GM19193 (cell line): ENCODE measurements around the gene TFCP2L1.

Experiments
- POLR2A ChIP-seq: IDR thresholded peaks from 4 replicates; pipeline ENCODE4 v1.6.1; 2011; ENCODE audit not compliant: insufficient read depth, insufficient read length; ENCODE audit errors: extremely low read depth

The TFCP2L1 gene

DNA sequence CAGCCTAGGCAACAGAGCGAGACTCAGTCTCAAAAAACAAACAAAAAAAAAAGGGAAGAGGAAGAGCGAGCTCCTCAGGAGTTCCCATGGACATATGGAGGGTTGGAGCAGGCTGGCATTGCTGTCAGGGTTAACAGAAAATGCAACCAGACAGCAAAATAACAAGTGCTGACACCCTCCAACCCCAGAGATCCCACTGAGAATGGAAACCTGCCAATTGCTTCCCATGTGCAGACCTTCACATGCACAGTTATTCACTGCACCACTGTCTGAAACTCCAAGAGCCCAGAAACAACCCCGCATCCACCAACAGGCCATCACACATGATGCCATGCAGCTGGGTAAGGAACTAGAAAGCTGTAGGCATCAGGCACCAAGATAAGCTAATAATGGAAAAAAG, 43.5 kb downstream of the TFCP2L1 start:
- no peak for TF ChIP-seq POLR2A

DNA sequence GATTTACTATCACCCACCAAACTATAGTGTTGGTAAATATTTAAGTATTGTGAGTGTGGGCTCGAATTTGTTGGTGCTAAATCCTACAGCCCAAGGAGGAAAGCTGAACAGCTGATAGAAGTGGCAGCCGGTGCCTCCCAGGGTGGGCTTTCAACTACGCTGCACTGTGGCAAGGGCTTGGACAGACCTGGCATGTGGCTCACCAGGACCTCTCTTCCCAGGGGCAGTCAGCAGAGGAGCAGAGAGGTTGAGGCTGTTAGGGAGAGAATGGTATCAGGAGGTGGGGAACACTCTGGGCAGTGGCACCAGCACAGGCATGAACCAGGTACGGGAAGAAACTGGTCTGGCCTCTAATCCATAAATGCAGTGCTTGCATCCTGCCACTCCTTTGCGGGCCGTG, 44.6 kb downstream of the TFCP2L1 start:
- TF ChIP-seq POLR2A: no peak

GRCh38 chr2:121239969-121240368, 45.0 kb downstream of the TFCP2L1 start:
- no peak for TF ChIP-seq POLR2A

GRCh38 chr2:121239471-121239870, 45.5 kb downstream of the TFCP2L1 start:
- no peak for TF ChIP-seq POLR2A

GRCh38 chr2:121238828-121239227, 46.2 kb downstream of the TFCP2L1 start:
- no peak for TF ChIP-seq POLR2A

- no peak for TF ChIP-seq POLR2A
Measured at GRCh38 chr2:121237980-121238665, 46.9 kb downstream of the TFCP2L1 start.

DNA sequence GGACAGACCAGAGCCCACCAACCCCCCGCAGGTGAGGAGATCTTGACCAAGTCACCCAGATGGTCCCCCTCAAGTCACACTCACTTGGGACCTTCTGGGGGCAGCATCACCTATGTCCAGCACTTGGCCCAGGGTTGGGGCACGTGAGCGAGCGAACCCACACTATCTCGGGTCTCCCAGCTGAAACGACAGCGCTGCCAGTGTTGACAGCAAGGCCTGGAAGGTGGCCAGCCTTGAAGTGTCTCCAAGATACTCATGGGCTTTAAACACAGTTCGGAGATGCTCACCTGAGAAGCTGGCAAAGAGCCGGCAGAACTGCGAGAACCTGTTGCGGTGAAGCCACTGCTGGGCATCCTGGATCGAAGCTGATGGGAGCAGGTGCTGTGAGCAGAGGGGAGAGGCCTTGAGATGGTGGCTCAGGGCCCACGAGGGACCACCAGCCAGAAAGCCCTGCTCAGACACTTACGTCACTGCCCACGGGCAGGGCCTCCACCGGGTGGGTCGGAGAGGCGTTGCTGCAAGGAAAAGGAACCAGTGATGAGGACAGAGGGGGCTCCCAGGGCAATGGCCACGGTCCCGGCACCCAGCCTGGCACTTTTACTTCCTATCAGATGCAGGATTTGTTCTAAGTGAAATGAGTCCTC, 47.5 kb downstream of the TFCP2L1 start:
- no peak for TF ChIP-seq POLR2A

DNA sequence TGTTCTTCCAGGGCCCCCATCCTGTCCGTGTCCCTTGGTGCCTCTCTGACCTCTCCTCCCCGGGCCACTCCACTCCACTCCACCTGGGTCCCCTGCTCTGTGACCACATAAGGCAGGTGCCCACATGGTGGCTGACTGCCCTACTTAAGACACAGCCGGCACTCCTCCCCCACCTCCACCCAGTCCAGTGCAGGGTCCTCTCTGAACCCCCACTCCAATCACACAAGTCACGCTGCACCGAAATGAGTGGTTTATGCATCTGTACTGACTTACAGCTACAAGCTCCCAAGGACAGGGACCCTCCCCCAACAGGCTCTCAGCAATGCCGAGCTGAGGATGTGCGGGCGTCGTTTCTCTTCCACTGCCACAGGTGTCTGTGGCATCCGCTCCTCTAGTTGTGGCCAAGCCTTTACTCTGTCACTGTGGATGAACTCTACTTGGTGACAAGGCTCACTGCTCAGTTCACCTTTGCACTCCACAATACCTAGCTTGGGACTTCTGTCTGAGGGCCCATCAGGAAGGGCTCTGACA, 48.3 kb downstream of the TFCP2L1 start:
- no peak for TF ChIP-seq POLR2A

GRCh38 chr2:121236101-121236640, 48.8 kb downstream of the TFCP2L1 start:
- TF ChIP-seq POLR2A: no peak

- TF ChIP-seq POLR2A: no peak
Measured at GRCh38 chr2:121235542-121235941, 49.5 kb downstream of the TFCP2L1 start.

DNA sequence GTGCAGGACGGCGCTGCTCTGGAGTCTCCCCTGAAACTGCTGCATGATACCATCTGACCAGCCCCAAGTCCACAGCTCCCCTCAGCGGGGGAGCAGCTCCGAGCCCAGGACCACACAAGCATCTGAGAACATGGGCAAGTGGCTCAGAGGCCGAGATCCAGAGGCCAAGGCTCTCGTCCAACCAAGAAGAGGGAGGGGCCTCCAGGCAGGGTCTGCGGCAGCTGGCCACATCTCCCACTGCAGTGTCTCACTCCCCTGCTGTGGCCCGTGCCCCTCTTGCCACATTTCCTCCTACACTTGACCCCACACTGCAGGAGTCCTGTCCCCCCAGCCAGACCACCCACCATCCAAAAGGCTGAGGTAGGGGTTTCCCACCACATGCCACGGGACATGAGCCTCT, 50.2 kb downstream of the TFCP2L1 start:
- no peak for TF ChIP-seq POLR2A

GRCh38 chr2:121234144-121234543, 50.9 kb downstream of the TFCP2L1 start:
- TF ChIP-seq POLR2A: no peak

GRCh38 chr2:121233486-121234110, 51.4 kb downstream of the TFCP2L1 start:
- TF ChIP-seq POLR2A: no peak

DNA sequence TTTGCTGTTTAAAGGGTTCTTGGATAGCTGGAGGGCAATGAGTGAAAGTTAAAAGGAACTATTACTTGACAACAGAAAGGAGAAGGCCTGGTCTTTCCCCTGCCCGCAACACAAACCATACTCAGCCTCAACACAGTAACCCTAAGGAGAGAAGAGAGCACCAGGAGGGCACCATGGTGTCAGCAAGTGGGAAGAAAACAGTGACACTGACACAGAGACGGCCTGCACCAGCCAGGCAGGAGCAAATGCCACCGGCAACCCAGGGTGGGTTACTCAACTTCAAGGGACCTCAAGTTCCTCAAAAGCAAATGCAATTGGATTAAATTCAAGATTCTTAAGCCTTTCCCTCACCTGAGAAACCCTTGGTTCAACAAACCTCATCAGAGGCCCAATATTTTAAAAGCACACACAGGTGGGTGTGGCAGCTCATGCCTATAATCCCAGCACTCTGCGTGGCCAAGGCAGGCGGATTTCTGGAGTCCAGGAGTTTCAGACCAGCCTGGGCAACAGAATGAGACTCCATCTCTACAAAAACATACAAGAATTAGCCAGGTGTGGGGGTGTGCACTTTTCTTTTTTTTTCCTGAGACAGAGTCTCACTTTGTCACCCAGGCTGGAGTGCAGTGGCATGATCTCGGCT, 52.3 kb downstream of the TFCP2L1 start:
- TF ChIP-seq POLR2A: no peak

- TF ChIP-seq POLR2A: no peak
Measured at GRCh38 chr2:121231385-121232000, 53.5 kb downstream of the TFCP2L1 start.

DNA sequence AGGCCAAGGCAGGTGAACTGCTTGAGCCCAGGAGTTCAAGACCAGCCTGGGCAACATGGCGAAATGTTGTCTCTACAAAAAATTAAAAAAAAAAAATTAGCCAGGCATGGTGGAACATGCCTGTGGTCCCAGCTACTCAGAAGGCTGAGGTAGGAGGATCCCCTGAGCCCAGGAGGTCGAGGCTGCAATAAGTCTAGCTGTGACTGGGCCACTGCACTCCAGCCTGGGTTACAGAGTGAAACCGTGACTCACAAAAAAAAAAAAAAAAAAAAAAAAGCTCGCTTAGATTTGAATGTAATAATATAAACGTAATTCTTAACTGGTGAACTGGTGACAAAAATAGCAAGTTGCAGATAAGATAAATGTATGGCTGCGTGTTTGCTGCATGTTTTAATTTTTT, 56.5 kb downstream of the TFCP2L1 start:
- no peak for TF ChIP-seq POLR2A

DNA sequence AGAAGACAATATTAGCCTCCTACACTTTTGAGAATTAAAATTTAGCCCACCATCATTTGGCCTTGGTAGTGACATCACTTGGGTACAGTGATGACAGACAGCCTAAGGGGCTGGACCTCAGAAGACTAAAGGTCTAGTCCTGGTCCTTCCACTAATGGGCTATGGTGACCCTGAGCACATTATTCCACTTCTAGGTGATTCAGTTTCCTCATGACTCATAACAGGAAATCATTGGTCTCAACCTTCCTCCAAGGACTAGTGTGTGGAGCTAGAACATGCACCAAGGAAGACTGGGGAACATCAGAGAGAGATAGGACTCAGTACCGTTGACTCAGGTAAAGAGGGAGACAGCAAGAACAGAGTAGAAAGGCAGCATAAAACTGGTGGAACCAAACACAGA, 64.0 kb downstream of the TFCP2L1 start:
- TF ChIP-seq POLR2A: no peak
